Erythroblast (primary cell): ENCODE data around the gene PABPC1L.

Experiments used
- GATA1 ChIP-seq: IDR thresholded peaks from 2 replicates; pipeline ENCODE4 v1.6.1; 2011; ENCODE audit warnings: low read depth, mild to moderate bottlenecking, control low read depth, low read length, moderate library complexity
- POLR2A ChIP-seq: IDR thresholded peaks from 2 replicates; pipeline ENCODE4 v1.6.1; 2011; ENCODE audit warnings: mild to moderate bottlenecking, low read length

DNA sequence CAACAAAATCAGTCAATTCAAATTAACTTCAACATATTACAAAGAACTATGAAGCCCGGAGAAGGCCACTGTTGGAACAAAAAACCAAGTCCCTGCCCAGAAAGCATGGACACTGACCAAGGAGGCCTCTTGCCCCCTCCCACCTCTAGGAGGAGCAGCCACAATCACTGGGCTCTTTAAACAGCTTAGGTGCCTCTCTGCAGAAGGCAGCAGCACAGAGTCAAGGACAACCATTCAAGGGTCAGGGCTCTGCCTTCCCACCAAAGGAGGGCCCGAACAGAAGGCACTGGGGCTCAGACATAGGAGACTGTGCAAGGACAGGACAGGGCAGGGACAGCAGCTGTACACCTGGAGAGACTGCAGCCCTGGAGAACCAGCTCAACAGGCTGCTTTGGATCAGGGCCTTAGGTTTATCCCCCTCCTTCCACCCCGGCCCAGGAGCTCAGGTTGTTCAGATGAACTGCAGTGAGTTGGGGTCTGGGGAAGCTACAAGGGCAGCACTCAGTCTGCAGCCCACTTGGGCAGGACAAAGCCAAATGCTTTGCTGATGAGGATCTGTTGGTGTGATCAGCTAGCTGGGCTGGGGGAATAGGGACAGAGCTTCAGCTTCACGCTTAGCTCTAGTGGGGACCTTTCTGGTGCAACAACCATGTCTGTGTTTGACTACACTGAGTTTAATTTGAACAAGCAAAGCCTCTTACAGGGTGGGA is 32.6 kb downstream of the PABPC1L start:
- TF ChIP-seq POLR2A (no peak), GATA1 (no peak)
